PC-3 (cell line): ENCODE data around the gene TBK1.

Source experiments
- EZH2 ChIP-seq: fragments of 300-600 bp; sonication (generic); IDR thresholded peaks from one replicate; pipeline ENCODE4 v1.6.1; 2017; ENCODE audit warnings: antibody characterized with exemption, mild to moderate bottlenecking, low read length; ENCODE audit not compliant: unreplicated experiment
- EZH2phosphoT487 ChIP-seq: fragments of 300-600 bp; sonication (generic); IDR thresholded peaks from 2 replicates; pipeline ENCODE4 v1.6.1; 2018; ENCODE audit warnings: mild to moderate bottlenecking, antibody characterized with exemption, low read length, borderline replicate concordance
- TF ChIP-seq, protein P1 (sequence below): fragments of 300-600 bp; sonication (generic); conservative IDR thresholded peaks from 2 replicates; pipeline ENCODE4 v1.5.1; 2017; ENCODE audit warnings: antibody characterized with exemption, low read depth, mild to moderate bottlenecking, low read length

DNA sequence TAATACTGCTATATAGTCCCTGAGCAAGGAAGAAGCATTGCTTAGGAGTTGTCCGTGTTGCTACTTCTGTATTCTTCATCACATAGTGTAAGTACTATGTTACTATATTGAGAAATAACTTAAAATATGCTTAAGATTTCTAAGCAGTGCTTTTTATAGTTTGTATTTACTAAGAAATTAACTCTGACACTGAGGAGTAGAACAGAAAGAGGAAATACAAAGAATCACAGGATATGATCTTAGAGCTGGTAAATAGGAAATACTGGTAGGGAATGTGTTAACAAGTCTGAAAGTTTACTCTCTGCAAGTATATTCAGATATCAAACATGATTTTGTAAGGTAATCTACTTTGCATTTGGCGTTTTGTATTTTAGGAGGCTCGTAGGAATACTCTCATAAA is 32.2 kb upstream of the TBK1 start:
- no peak for TF ChIP-seq EZH2
- TF ChIP-seq, protein P1, sequence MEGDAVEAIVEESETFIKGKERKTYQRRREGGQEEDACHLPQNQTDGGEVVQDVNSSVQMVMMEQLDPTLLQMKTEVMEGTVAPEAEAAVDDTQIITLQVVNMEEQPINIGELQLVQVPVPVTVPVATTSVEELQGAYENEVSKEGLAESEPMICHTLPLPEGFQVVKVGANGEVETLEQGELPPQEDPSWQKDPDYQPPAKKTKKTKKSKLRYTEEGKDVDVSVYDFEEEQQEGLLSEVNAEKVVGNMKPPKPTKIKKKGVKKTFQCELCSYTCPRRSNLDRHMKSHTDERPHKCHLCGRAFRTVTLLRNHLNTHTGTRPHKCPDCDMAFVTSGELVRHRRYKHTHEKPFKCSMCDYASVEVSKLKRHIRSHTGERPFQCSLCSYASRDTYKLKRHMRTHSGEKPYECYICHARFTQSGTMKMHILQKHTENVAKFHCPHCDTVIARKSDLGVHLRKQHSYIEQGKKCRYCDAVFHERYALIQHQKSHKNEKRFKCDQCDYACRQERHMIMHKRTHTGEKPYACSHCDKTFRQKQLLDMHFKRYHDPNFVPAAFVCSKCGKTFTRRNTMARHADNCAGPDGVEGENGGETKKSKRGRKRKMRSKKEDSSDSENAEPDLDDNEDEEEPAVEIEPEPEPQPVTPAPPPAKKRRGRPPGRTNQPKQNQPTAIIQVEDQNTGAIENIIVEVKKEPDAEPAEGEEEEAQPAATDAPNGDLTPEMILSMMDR: no peak
- no peak for TF ChIP-seq EZH2phosphoT487
